HCT116 (cell line): ENCODE results near the gene SERPINA3. TPM values are rescaled to one million over a fixed set of nuclear protein-coding genes. Genes with fewer than 3 reads are reported as not detected.

Experiments
- ATAC-seq: fragments of 200-7000 bp; cut with Tn5 transposase; 2 replicates; pipeline ENCODE4 v1.9.1; 2020; ENCODE audit warnings: mild to moderate bottlenecking, moderate library complexity
- BruUV-seq: library from RNA; stranded (reverse); fragments of 400-500 nt; replicated peaks from 2 replicates; lab custom pipeline; 2021; lab: Mats Ljungman, UMichigan
- CTCF ChIA-PET: fragments of 300-600 bp; sonication (Branson Sonifier 250); formaldehyde crosslinking; loops from one replicate; lab custom pipeline; 2021; ENCODE audit warnings: antibody characterized with exemption; lab: Charles Lee
- POLR2A ChIA-PET: fragments of 300-600, 350-600 bp; sonication (Branson Sonifier 250); formaldehyde crosslinking; loops from one replicate; lab custom pipeline; 2021; ENCODE audit warnings: antibody characterized with exemption; lab: Charles Lee
- RAD21 ChIA-PET, 2 experiments: fragments of 300-600 bp; sonication (Branson Sonifier 250); formaldehyde crosslinking; loops; one replicate each; lab custom pipeline; 2023; ENCODE audit warnings: low total read pairs in 2 of 2; ENCODE audit not compliant: uncharacterized antibody in 2 of 2, unreplicated experiment in 2 of 2, low non-redundant PET in 1 of 2; lab: Charles Lee
- DNase-seq: peaks from one replicate; pipeline ENCODE4 v3.0.0-alpha.2; 2010; ENCODE audit warnings: low read depth, low spot score
- H2AFZ ChIP-seq: fragments of 200-600 bp; shearing (Covaris generic), sonication (generic); 2 replicates; pipeline ENCODE4 v1.6.1; 2017; ENCODE audit warnings: low read depth, mixed run types, mixed read lengths, antibody characterized with exemption, low read length; ENCODE audit not compliant: poor library complexity, severe bottlenecking
- H3K27ac ChIP-seq: 2 replicates; pipeline ENCODE4 v1.5.1; 2012; ENCODE audit warnings: low read depth, low read length
- H3K27me3 ChIP-seq: fragments of 200-600 bp; sonication (generic); 2 replicates; pipeline ENCODE4 v1.6.1; 2016; ENCODE audit warnings: mixed run types, low read length, mixed read lengths; ENCODE audit not compliant: insufficient read depth
- H3K36me3 ChIP-seq, 2 experiments: fragments of 200-500 bp in 1 of 2; fragments of 200-600 bp in 1 of 2; sonication (Bioruptor generic) in 1 of 2; sonication (generic) in 1 of 2; 2 replicates each; pipeline versions ENCODE4 v1.5.1 to v1.6.1; 2014 to 2016; ENCODE audit warnings: low read length in 2 of 2, inconsistent platforms in 1 of 2, mixed read lengths in 1 of 2, mixed run types in 1 of 2; ENCODE audit not compliant: insufficient read depth in 2 of 2, control insufficient read depth in 1 of 2
- H3K4me1 ChIP-seq, 2 experiments: fragments of 200-600 bp in 1 of 2; sonication (generic) in 1 of 2; 2 replicates each; pipeline versions ENCODE4 v1.5.1 to v1.6.1; 2012 to 2017; ENCODE audit warnings: low read length in 2 of 2, inconsistent platforms in 1 of 2, mild to moderate bottlenecking in 1 of 2, mixed read lengths in 1 of 2, mixed run types in 1 of 2, moderate library complexity in 1 of 2; ENCODE audit not compliant: insufficient read depth in 2 of 2, control insufficient read depth in 1 of 2
- H3K4me2 ChIP-seq: fragments of 200-600 bp; sonication (generic); 2 replicates; pipeline ENCODE4 v1.6.1; 2017; ENCODE audit warnings: mixed run types, low read length, mixed read lengths
- H3K4me3 ChIP-seq, 2 experiments: fragments of 200-600 bp in 1 of 2; sonication (generic) in 1 of 2; replicated peaks in 1 of 2; 2 replicates each; pipeline ENCODE4 v1.5.1; 2011 to 2016; ENCODE audit warnings: low read length in 2 of 2, control low read depth in 1 of 2, low read depth in 1 of 2, mild to moderate bottlenecking in 1 of 2, mixed read lengths in 1 of 2, mixed run types in 1 of 2
- H3K79me2 ChIP-seq: fragments of 200-600 bp; sonication (generic); 2 replicates; pipeline ENCODE4 v1.6.1; 2017; ENCODE audit warnings: mild to moderate bottlenecking, mixed run types, low read length, moderate library complexity, mixed read lengths; ENCODE audit not compliant: insufficient read depth
- H3K9ac ChIP-seq: fragments of 200-600 bp; sonication (generic); 2 replicates; pipeline ENCODE4 v1.6.1; 2016; ENCODE audit warnings: low read length, mixed read lengths
- H3K9me2 ChIP-seq: fragments of 200-600 bp; sonication (generic), shearing (Covaris generic); 2 replicates; pipeline ENCODE4 v1.6.1; 2017; ENCODE audit warnings: mixed run types, mild to moderate bottlenecking, moderate library complexity; ENCODE audit not compliant: insufficient read depth
- H3K9me3 ChIP-seq, 2 experiments: fragments of 200-500 bp in 1 of 2; fragments of 200-600 bp in 1 of 2; sonication (Bioruptor generic) in 1 of 2; sonication (generic) in 1 of 2; 2 replicates each; pipeline ENCODE4 v1.6.1; 2014 to 2017; ENCODE audit warnings: low read length in 2 of 2, mixed read lengths in 2 of 2, inconsistent platforms in 1 of 2, low read depth in 1 of 2, mild to moderate bottlenecking in 1 of 2, mixed run types in 1 of 2, moderate library complexity in 1 of 2; ENCODE audit not compliant: control insufficient read depth in 1 of 2, insufficient read depth in 1 of 2
- H4K20me1 ChIP-seq: fragments of 200-600 bp; sonication (generic), shearing (Covaris generic); 2 replicates; pipeline ENCODE4 v1.6.1; 2017; ENCODE audit warnings: mixed run types, mild to moderate bottlenecking, moderate library complexity; ENCODE audit not compliant: insufficient read depth
- ATF3 ChIP-seq: IDR thresholded peaks from 2 replicates; pipeline ENCODE4 v1.6.1; 2012
- CBX3 ChIP-seq: IDR thresholded peaks from 2 replicates; pipeline ENCODE4 v1.6.1; 2012; ENCODE audit warnings: low read depth
- CEBPB ChIP-seq: IDR thresholded peaks from 2 replicates; pipeline ENCODE4 v1.6.1; 2012; ENCODE audit warnings: low read depth
- CTCF ChIP-seq, 3 experiments: fragments of 200-600 bp in 1 of 3; sonication (generic) in 1 of 3; IDR thresholded peaks in 2 of 3; conservative IDR thresholded peaks in 1 of 3; 2 replicates each; pipeline ENCODE4 v1.5.1; 2012 to 2017; ENCODE audit warnings: low read depth in 2 of 3, low read length in 2 of 3, antibody characterized with exemption in 1 of 3, borderline replicate concordance in 1 of 3, control low read depth in 1 of 3, mild to moderate bottlenecking in 1 of 3, mixed read lengths in 1 of 3, mixed run types in 1 of 3, moderate library complexity in 1 of 3; ENCODE audit not compliant: insufficient read depth in 1 of 3
- EZH2phosphoT487 ChIP-seq: fragments of 200-600 bp; IDR thresholded peaks from 2 replicates; pipeline ENCODE4 v1.6.1; 2018; ENCODE audit warnings: antibody characterized with exemption, borderline replicate concordance
- FOSL1 ChIP-seq: IDR thresholded peaks from 2 replicates; pipeline ENCODE4 v1.6.1; 2012; ENCODE audit warnings: low read depth
- JUND ChIP-seq: IDR thresholded peaks from 2 replicates; pipeline ENCODE4 v1.6.1; 2012
- MAX ChIP-seq: IDR thresholded peaks from 2 replicates; pipeline ENCODE4 v1.6.1; 2012
- POLR2A ChIP-seq: IDR thresholded peaks from 2 replicates; pipeline ENCODE4 v1.7.0; 2011; ENCODE audit warnings: borderline replicate concordance; ENCODE audit not compliant: insufficient read depth, insufficient read length; ENCODE audit errors: extremely low read depth
- POLR2AphosphoS5 ChIP-seq: IDR thresholded peaks from 2 replicates; pipeline ENCODE4 v1.6.1; 2011; ENCODE audit warnings: mild to moderate bottlenecking, low read depth, low read length, moderate library complexity
- REST ChIP-seq: IDR thresholded peaks from 2 replicates; pipeline ENCODE4 v1.6.1; 2012; ENCODE audit warnings: low read depth
- SP1 ChIP-seq: IDR thresholded peaks from 2 replicates; pipeline ENCODE4 v1.6.1; 2012; ENCODE audit warnings: low read depth
- SRF ChIP-seq: IDR thresholded peaks from 2 replicates; pipeline ENCODE4 v1.6.1; 2012; ENCODE audit warnings: low read depth
- TCF7L2 ChIP-seq: IDR thresholded peaks from 2 replicates; pipeline ENCODE4 v1.7.0; 2011; ENCODE audit warnings: borderline replicate concordance, inconsistent platforms; ENCODE audit not compliant: insufficient read depth, insufficient read length; ENCODE audit errors: extremely low read depth
- YY1 ChIP-seq: IDR thresholded peaks from 2 replicates; pipeline ENCODE4 v1.6.1; 2011; ENCODE audit warnings: low read length, low read depth, moderate library complexity, mild to moderate bottlenecking; ENCODE audit not compliant: insufficient replicate concordance; ENCODE audit errors: extremely low read depth
- ZBTB33 ChIP-seq: IDR thresholded peaks from 2 replicates; pipeline ENCODE4 v1.6.1; 2011; ENCODE audit warnings: mild to moderate bottlenecking, low read length, moderate library complexity; ENCODE audit not compliant: insufficient replicate concordance; ENCODE audit errors: extremely low read depth
- ZFX ChIP-seq: fragments of 450-650 bp; IDR thresholded peaks from 2 replicates; pipeline ENCODE4 v1.6.1; 2017
- ZNF274 ChIP-seq: fragments of 200-500 bp; sonication (Bioruptor generic); IDR thresholded peaks from 2 replicates; pipeline ENCODE4 v1.6.1; 2014; ENCODE audit warnings: mild to moderate bottlenecking, low read depth, low read length, inconsistent platforms
- intact Hi-C: fragments of 100-400 bp; cut with micrococcal nuclease; formaldehyde crosslinking; loops from 2 replicates; pipeline ENCODE4 v1.10.0; 2022
- total RNA-seq: library from RNA; stranded (reverse); gene quantifications from one replicate; pipeline ENCODE4 v1.2.1, GENCODE V29; 2021; ENCODE audit not compliant: unreplicated experiment

Gene SERPINA3
- total RNA-seq, 1 experiment from 2014 or later: 4.3 TPM

- intact Hi-C loops: no loop called here
- no peak for TF ChIP-seq JUND
- no peak for TF ChIP-seq POLR2AphosphoS5
- no peak for TF ChIP-seq POLR2A
- no peak for TF ChIP-seq REST
- TF ChIP-seq MAX: no peak
- TF ChIP-seq FOSL1: no peak
- TF ChIP-seq SRF: no peak
- TF ChIP-seq YY1: no peak
- TF ChIP-seq CTCF (IDR thresholded peaks at IDR 0.05 in 2 of 3, conservative IDR thresholded peaks at IDR 0.05 in 1 of 3; ENCODE audit: borderline replicate concordance in 1 of 3, insufficient read depth in 1 of 3, low read depth in 2 of 3, low read length in 2 of 3): no peak
- TF ChIP-seq TCF7L2: no peak
- no peak for TF ChIP-seq ZFX
- TF ChIP-seq CEBPB: no peak
- TF ChIP-seq ZBTB33: no peak
- TF ChIP-seq CBX3: no peak
- no peak for TF ChIP-seq SP1
- no peak for TF ChIP-seq EZH2phosphoT487
- no peak for TF ChIP-seq ZNF274
- TF ChIP-seq ATF3: no peak
- Histone ChIP-seq H3K27ac (no peak overlapping the region), H4K20me1 (no peaks in the 10 kb centered on the region), H3K9ac (no peak overlapping the region), H3K79me2 (no peaks in the 10 kb centered on the region), H3K9me3 (no peaks in the 10 kb centered on the region; a peak in 1 of 4 replicates), H3K27me3 (peaks cover 29% of the 10 kb centered on the region), H3K4me1 (no peaks in the 10 kb centered on the region), H3K4me2 (no peak overlapping the region), H3K36me3 (no peaks in the 10 kb centered on the region), H3K9me2 (no peaks in the 10 kb centered on the region), H2AFZ (no peak overlapping the region), H3K4me3 (no peak overlapping the region)
- ATAC-seq (no peak), DNase-seq (no peak)
- ChIA-PET POLR2A (no interaction called here), RAD21 (no interaction called here), CTCF (no interaction called here)
- BruUV-seq: no TSS peak
Observed at GRCh38 chr14:94624537-94625352, 12.6 kb downstream of the SERPINA3 start.
